ENCODE measurements around the gene KCNAB1. TPM values are rescaled to one million over a fixed set of nuclear protein-coding genes. Genes with fewer than 3 reads are reported as not detected.
"Not testable (repeated sequence)": the region's sequence is repeated elsewhere in the genome, so short reads cannot be mapped to it uniquely, and the experiment has no call there.

Gene KCNAB1
- total RNA-seq, 2 experiments from 2014 or later: not detected

GRCh38 chr3:156126467-156126866 is 6.1 kb downstream of the KCNAB1 start:
- no peak for DNase-seq
- Mint-ChIP-seq H3K9me3 (no peaks in the 10 kb centered on the region), H3K27ac (no peak overlapping the region), H3K4me3 (no peak overlapping the region), H3K27me3 (peaks cover 18% of the 10 kb centered on the region), H3K4me1 (no peaks in the 10 kb centered on the region), H3K36me3 (no peaks in the 10 kb centered on the region)

- no peak for DNase-seq
- Mint-ChIP-seq H3K27me3 (peaks cover 24% of the 10 kb centered on the region), H3K4me3 (no peak overlapping the region), H3K4me1 (no peaks in the 10 kb centered on the region), H3K9me3 (no peaks in the 10 kb centered on the region), H3K36me3 (no peaks in the 10 kb centered on the region), H3K27ac (no peak overlapping the region)
These were observed 10.9 kb downstream of the KCNAB1 start for GRCh38 chr3:156131241-156131640.

GRCh38 chr3:156131799-156132198 is 11.4 kb downstream of the KCNAB1 start:
- Mint-ChIP-seq H3K4me1 (peaks cover 3% of the 10 kb centered on the region), H3K9me3 (no peaks in the 10 kb centered on the region), H3K27me3 (peaks cover 28% of the 10 kb centered on the region), H3K27ac (no peak overlapping the region), H3K36me3 (no peaks in the 10 kb centered on the region), H3K4me3 (no peak overlapping the region)
- no peak for DNase-seq

GRCh38 chr3:156132313-156132712 is 11.9 kb downstream of the KCNAB1 start:
- Mint-ChIP-seq H3K27ac (no peak overlapping the region), H3K36me3 (no peaks in the 10 kb centered on the region), H3K4me3 (no peak overlapping the region), H3K4me1 (peaks cover 3% of the 10 kb centered on the region), H3K9me3 (no peaks in the 10 kb centered on the region), H3K27me3 (peaks cover 28% of the 10 kb centered on the region)
- DNase-seq: no peak

- H3K4me3 Mint-ChIP-seq: no peak overlapping the region
- DNase-seq: no peak
- peaks cover 29% of the 10 kb centered on the region for H3K27me3 Mint-ChIP-seq
- H3K36me3 Mint-ChIP-seq: no peaks in the 10 kb centered on the region
- H3K9me3 Mint-ChIP-seq: no peaks in the 10 kb centered on the region
- no peak overlapping the region for H3K27ac Mint-ChIP-seq
- peaks cover 3% of the 10 kb centered on the region for H3K4me1 Mint-ChIP-seq
These were observed 12.7 kb downstream of the KCNAB1 start for GRCh38 chr3:156133076-156133475.

GRCh38 chr3:156135921-156136638 is 15.7 kb downstream of the KCNAB1 start:
- Mint-ChIP-seq H3K9me3 (no peaks in the 10 kb centered on the region), H3K36me3 (no peaks in the 10 kb centered on the region), H3K4me1 (peaks cover 3% of the 10 kb centered on the region), H3K27me3 (peaks cover 30% of the 10 kb centered on the region), H3K4me3 (no peak overlapping the region), H3K27ac (no peak overlapping the region)
- no peak for DNase-seq

- not testable (repeated sequence) for H3K4me3 Mint-ChIP-seq, H3K9me3 Mint-ChIP-seq, DNase-seq, H3K27ac Mint-ChIP-seq, H3K4me1 Mint-ChIP-seq, H3K36me3 Mint-ChIP-seq
- peaks cover 33% of the 10 kb centered on the region for H3K27me3 Mint-ChIP-seq
These were observed 17.0 kb downstream of the KCNAB1 start for GRCh38 chr3:156137397-156137796.

GRCh38 chr3:156140001-156140595 is 19.7 kb downstream of the KCNAB1 start:
- H3K36me3 Mint-ChIP-seq: no peaks in the 10 kb centered on the region
- no peaks in the 10 kb centered on the region for H3K9me3 Mint-ChIP-seq
- peaks cover 32% of the 10 kb centered on the region for H3K27me3 Mint-ChIP-seq
- peaks cover 3% of the 10 kb centered on the region for H3K4me1 Mint-ChIP-seq
- no peak for DNase-seq
- H3K4me3 Mint-ChIP-seq: no peak overlapping the region
- no peak overlapping the region for H3K27ac Mint-ChIP-seq

- Mint-ChIP-seq H3K4me3 (no peak overlapping the region), H3K36me3 (no peaks in the 10 kb centered on the region), H3K4me1 (no peaks in the 10 kb centered on the region), H3K27ac (no peak overlapping the region), H3K27me3 (peaks cover 27% of the 10 kb centered on the region), H3K9me3 (no peaks in the 10 kb centered on the region)
- no peak for DNase-seq
These were observed 22.3 kb downstream of the KCNAB1 start for GRCh38 chr3:156142702-156143101.

GRCh38 chr3:156143136-156143535 is 22.8 kb downstream of the KCNAB1 start:
- no peaks in the 10 kb centered on the region for H3K36me3 Mint-ChIP-seq
- no peak overlapping the region for H3K27ac Mint-ChIP-seq
- DNase-seq: no peak
- no peak overlapping the region for H3K4me3 Mint-ChIP-seq
- H3K4me1 Mint-ChIP-seq: no peaks in the 10 kb centered on the region
- H3K27me3 Mint-ChIP-seq: peaks cover 23% of the 10 kb centered on the region
- no peaks in the 10 kb centered on the region for H3K9me3 Mint-ChIP-seq

- Mint-ChIP-seq H3K27ac (no peak overlapping the region), H3K27me3 (peaks cover 23% of the 10 kb centered on the region), H3K9me3 (no peaks in the 10 kb centered on the region), H3K4me1 (no peaks in the 10 kb centered on the region), H3K4me3 (no peak overlapping the region), H3K36me3 (no peaks in the 10 kb centered on the region)
- DNase-seq: no peak
These were observed 23.7 kb downstream of the KCNAB1 start for GRCh38 chr3:156144060-156144459.

GRCh38 chr3:156145866-156146265 is 25.5 kb downstream of the KCNAB1 start:
- Mint-ChIP-seq H3K36me3 (no peaks in the 10 kb centered on the region), H3K4me3 (no peak overlapping the region), H3K9me3 (no peaks in the 10 kb centered on the region), H3K4me1 (peaks cover 3% of the 10 kb centered on the region), H3K27me3 (peaks cover 13% of the 10 kb centered on the region), H3K27ac (no peak overlapping the region)
- DNase-seq: no peak

GRCh38 chr3:156148345-156148945 is 28.1 kb downstream of the KCNAB1 start:
- H3K4me1 Mint-ChIP-seq: peaks cover 3% of the 10 kb centered on the region
- peaks cover 5% of the 10 kb centered on the region for H3K27me3 Mint-ChIP-seq
- no peaks in the 10 kb centered on the region for H3K36me3 Mint-ChIP-seq
- DNase-seq: no peak
- H3K9me3 Mint-ChIP-seq: no peaks in the 10 kb centered on the region
- no peak overlapping the region for H3K27ac Mint-ChIP-seq
- H3K4me3 Mint-ChIP-seq: no peak overlapping the region

- Mint-ChIP-seq H3K9me3 (no peaks in the 10 kb centered on the region), H3K27me3 (peaks cover 5% of the 10 kb centered on the region), H3K4me1 (peaks cover 3% of the 10 kb centered on the region), H3K4me3 (no peak overlapping the region), H3K27ac (no peak overlapping the region), H3K36me3 (no peaks in the 10 kb centered on the region)
- DNase-seq: no peak
These were observed 28.6 kb downstream of the KCNAB1 start for GRCh38 chr3:156148946-156149381.

GRCh38 chr3:156149876-156150275 is 29.5 kb downstream of the KCNAB1 start:
- Mint-ChIP-seq H3K36me3 (no peaks in the 10 kb centered on the region), H3K9me3 (no peaks in the 10 kb centered on the region), H3K4me3 (no peak overlapping the region), H3K27ac (no peak overlapping the region), H3K27me3 (no peaks in the 10 kb centered on the region), H3K4me1 (peaks cover 3% of the 10 kb centered on the region)
- no peak for DNase-seq
